H9 (cell line): ENCODE results near the gene SLIT1. TPM values are rescaled to one million over a fixed set of nuclear protein-coding genes. Genes with fewer than 3 reads are reported as not detected.

Source experiments
- DNase-seq: peaks from one replicate; pipeline ENCODE4 v3.0.0-alpha.2; 2017
- H2AFZ ChIP-seq: one replicate; pipeline ENCODE4 v1.6.1; 2013; ENCODE audit warnings: mild to moderate bottlenecking, low read length, control low read depth, moderate library complexity
- H2AK5ac ChIP-seq: 2 replicates; pipeline ENCODE4 v1.6.1; 2013; ENCODE audit warnings: low read length, control low read depth, mixed read lengths; ENCODE audit not compliant: insufficient read length
- H2BK120ac ChIP-seq: one replicate; pipeline ENCODE4 v1.6.1; 2013; ENCODE audit warnings: low read depth, mild to moderate bottlenecking, low read length, control low read depth, inconsistent platforms; ENCODE audit not compliant: poor library complexity, severe bottlenecking
- H2BK12ac ChIP-seq: 2 replicates; pipeline ENCODE4 v1.6.1; 2013; ENCODE audit warnings: low read length, control low read depth, mixed read lengths, low read depth; ENCODE audit not compliant: insufficient read length
- H2BK15ac ChIP-seq: 2 replicates; pipeline ENCODE4 v1.6.1; 2013; ENCODE audit warnings: low read depth, low read length, control low read depth
- H2BK20ac ChIP-seq: one replicate; pipeline ENCODE4 v1.6.1; 2013; ENCODE audit warnings: low read depth, mild to moderate bottlenecking, low read length, control low read depth, inconsistent platforms; ENCODE audit not compliant: poor library complexity, severe bottlenecking
- H2BK5ac ChIP-seq: 2 replicates; pipeline ENCODE4 v1.6.1; 2013; ENCODE audit warnings: low read length, control low read depth, mixed read lengths; ENCODE audit not compliant: insufficient read length
- H3K14ac ChIP-seq: 2 replicates; pipeline ENCODE4 v1.6.1; 2013; ENCODE audit warnings: low read length, control low read depth; ENCODE audit not compliant: insufficient read depth
- H3K18ac ChIP-seq: 2 replicates; pipeline ENCODE4 v1.6.1; 2013; ENCODE audit warnings: low read depth, mild to moderate bottlenecking, mixed read lengths, low read length, control low read depth; ENCODE audit not compliant: insufficient read length
- H3K23ac ChIP-seq: 2 replicates; pipeline ENCODE4 v1.6.1; 2013; ENCODE audit warnings: low read length, control low read depth, mixed read lengths, low read depth; ENCODE audit not compliant: insufficient read length
- H3K23me2 ChIP-seq: 2 replicates; pipeline ENCODE4 v1.6.1; 2013; ENCODE audit warnings: low read depth, mild to moderate bottlenecking, mixed read lengths, low read length, control low read depth; ENCODE audit not compliant: insufficient read length, poor library complexity, severe bottlenecking
- H3K27ac ChIP-seq: 2 replicates; pipeline ENCODE4 v1.5.1; 2013; ENCODE audit warnings: low read length, control low read depth, mixed read lengths, low read depth; ENCODE audit not compliant: insufficient read length
- H3K27me3 ChIP-seq: 2 replicates; pipeline ENCODE4 v1.6.1; 2013; ENCODE audit warnings: low read length, control low read depth, inconsistent platforms; ENCODE audit not compliant: insufficient read depth
- H3K4ac ChIP-seq: 2 replicates; pipeline ENCODE4 v1.6.1; 2013; ENCODE audit warnings: low read depth, mild to moderate bottlenecking, control low read depth, inconsistent platforms, low read length, moderate library complexity
- H3K4me1 ChIP-seq: 2 replicates; pipeline ENCODE4 v1.6.1; 2013; ENCODE audit warnings: low read length, control low read depth, inconsistent platforms; ENCODE audit not compliant: insufficient read depth
- H3K4me2 ChIP-seq: 2 replicates; pipeline ENCODE4 v1.6.1; 2013; ENCODE audit warnings: low read length, control low read depth, mixed read lengths; ENCODE audit not compliant: insufficient read length, insufficient read depth
- H3K56ac ChIP-seq: 2 replicates; pipeline ENCODE4 v1.6.1; 2013; ENCODE audit warnings: low read depth, mild to moderate bottlenecking, mixed read lengths, low read length, control low read depth; ENCODE audit not compliant: insufficient read length
- H3K79me1 ChIP-seq: 2 replicates; pipeline ENCODE4 v1.6.1; 2013; ENCODE audit warnings: low read depth, mild to moderate bottlenecking, moderate library complexity, low read length, control low read depth, inconsistent platforms; ENCODE audit not compliant: insufficient read depth, poor library complexity, severe bottlenecking
- H3K79me2 ChIP-seq: 2 replicates; pipeline ENCODE4 v1.6.1; 2013; ENCODE audit warnings: low read length, control low read depth, inconsistent platforms; ENCODE audit not compliant: insufficient read depth
- H3K9ac ChIP-seq: 2 replicates; pipeline ENCODE4 v1.6.1; 2013; ENCODE audit warnings: low read length, control low read depth, mixed read lengths; ENCODE audit not compliant: insufficient read length; ENCODE audit errors: extremely low read depth
- H3K9me3 ChIP-seq: one replicate; pipeline ENCODE4 v1.6.1; 2013; ENCODE audit warnings: low read depth, low read length, inconsistent platforms; ENCODE audit not compliant: control insufficient read depth
- H3T11ph ChIP-seq: one replicate; pipeline ENCODE4 v1.6.1; 2013; ENCODE audit warnings: mild to moderate bottlenecking, low read length, control low read depth, inconsistent platforms
- H4K20me1 ChIP-seq: one replicate; pipeline ENCODE4 v1.6.1; 2013; ENCODE audit not compliant: control insufficient read depth, insufficient read length, insufficient read depth
- H4K5ac ChIP-seq: 2 replicates; pipeline ENCODE4 v1.6.1; 2013; ENCODE audit warnings: low read depth, mild to moderate bottlenecking, mixed read lengths, low read length, control low read depth; ENCODE audit not compliant: insufficient read length
- H4K8ac ChIP-seq: replicated peaks from 2 replicates; pipeline ENCODE4 v1.6.1; 2013; ENCODE audit warnings: low read length, control low read depth, mixed read lengths, low read depth; ENCODE audit not compliant: insufficient read length
- H4K91ac ChIP-seq: 2 replicates; pipeline ENCODE4 v1.6.1; 2013; ENCODE audit warnings: low read depth, mild to moderate bottlenecking, moderate library complexity, mixed read lengths, low read length, control low read depth; ENCODE audit not compliant: insufficient read length
- H3K27ac Mint-ChIP-seq, 3 experiments: 2 replicates in 2 of 3; 3 replicates in 1 of 3; pipeline ENCODE4 v1.8.0; 2020 to 2021; ENCODE audit warnings: mixed read lengths in 3 of 3, mild to moderate bottlenecking in 1 of 3, moderate library complexity in 1 of 3
- H3K27me3 Mint-ChIP-seq: 2 replicates; pipeline ENCODE4 v1.8.0; 2021; ENCODE audit warnings: low read depth, mild to moderate bottlenecking, moderate library complexity, mixed read lengths
- H3K36me3 Mint-ChIP-seq, 3 experiments: 2 replicates in 2 of 3; 3 replicates in 1 of 3; pipeline ENCODE4 v1.8.0; 2020 to 2021; ENCODE audit warnings: low read depth in 3 of 3, mixed read lengths in 3 of 3; ENCODE audit not compliant: insufficient read depth in 1 of 3
- H3K4me1 Mint-ChIP-seq, 2 experiments: 2 replicates each; pipeline ENCODE4 v1.8.0; 2020; ENCODE audit warnings: mixed read lengths in 2 of 2
- H3K4me3 Mint-ChIP-seq, 2 experiments: 2 replicates in 1 of 2; 3 replicates in 1 of 2; pipeline ENCODE4 v1.8.0; 2020 to 2021; ENCODE audit warnings: mild to moderate bottlenecking in 2 of 2, mixed read lengths in 2 of 2, moderate library complexity in 1 of 2
- H3K9me3 Mint-ChIP-seq, 2 experiments: 2 replicates in 1 of 2; 3 replicates in 1 of 2; pipeline ENCODE4 v1.8.0; 2020; ENCODE audit warnings: mild to moderate bottlenecking in 2 of 2, mixed read lengths in 2 of 2, moderate library complexity in 1 of 2
- WGBS: extraction: QIAGEN DNeasy Blood & Tissue Kit; methylation state at CpG from one replicate; pipeline ENCODE4 v1.1.7; 2013; ENCODE audit warnings: missing lambda C conversion rate, low lambda C conversion rate, mixed read lengths; ENCODE audit not compliant: insufficient read length; ENCODE audit errors: extremely low coverage; 5-methylcytosine and 5-hydroxymethylcytosine counted together
- total RNA-seq: library from RNA; stranded (reverse); gene quantifications from 2 replicates; pipeline ENCODE4 v1.2.1, GENCODE V29; 2021
- TF ChIP-seq, protein P1 (sequence below): fragments of 200-600 bp; sonication (generic); conservative IDR thresholded peaks from 3 replicates; pipeline ENCODE4 v1.8.0; 2021; ENCODE audit warnings: antibody characterized with exemption, mild to moderate bottlenecking

The SLIT1 gene
- total RNA-seq, 1 experiment from 2014 or later, result 0.57 TPM

DNA sequence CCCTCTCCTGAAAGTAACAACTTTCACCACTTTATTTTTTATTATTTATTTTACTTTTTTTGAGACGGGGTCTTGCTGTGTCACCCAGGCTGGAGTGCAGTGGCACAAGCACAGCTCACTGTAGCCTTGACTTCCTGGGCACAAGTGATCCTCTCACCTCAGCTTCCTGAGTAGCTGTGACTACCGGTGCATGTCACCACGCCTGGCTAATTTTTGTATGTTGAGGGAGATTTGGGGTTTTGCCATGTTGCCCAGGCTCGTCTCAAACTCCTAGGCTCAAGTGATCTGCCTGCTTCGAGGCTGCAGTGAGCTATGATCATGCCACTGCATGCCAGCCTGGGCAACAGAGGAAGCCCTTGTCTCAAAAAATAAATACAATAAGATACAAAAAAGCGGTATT is 14.9 kb upstream of the SLIT1 start:
- no peaks in the 10 kb centered on the region for H3K79me2 ChIP-seq
- no peak overlapping the region for H3K9ac ChIP-seq
- H3K56ac ChIP-seq, result no peak overlapping the region
- H3K27ac ChIP-seq, result no peak overlapping the region
- H3K9me3 ChIP-seq, result no peaks in the 10 kb centered on the region
- no peak overlapping the region for H2BK20ac ChIP-seq
- peaks cover 10 to 16% of the 10 kb centered on the region in 2 experiments for H3K4me1 Mint-ChIP-seq
- peaks cover 6% of the 10 kb centered on the region for H3K23me2 ChIP-seq
- no peak overlapping the region for H4K91ac ChIP-seq
- H2AK5ac ChIP-seq, result no peak overlapping the region
- H4K5ac ChIP-seq, result no peak overlapping the region
- DNase-seq, result no peak
- no peak overlapping the region for H2BK15ac ChIP-seq
- no peak overlapping the region for H3K4me3 Mint-ChIP-seq
- no peak overlapping the region for H3T11ph ChIP-seq
- H3K79me1 ChIP-seq, result no peaks in the 10 kb centered on the region
- H2BK5ac ChIP-seq, result no peak overlapping the region
- no peaks in the 10 kb centered on the region for H4K20me1 ChIP-seq
- H3K4me2 ChIP-seq, result no peak overlapping the region
- H3K4me1 ChIP-seq, result no peaks in the 10 kb centered on the region; the same call in 1 of the 2 replicates
- no peaks in the 10 kb centered on the region; a peak in 1 of 7 replicates for H3K36me3 Mint-ChIP-seq
- H3K14ac ChIP-seq, result no peak overlapping the region
- peaks cover 19% of the 10 kb centered on the region for H3K27me3 Mint-ChIP-seq
- H3K9me3 Mint-ChIP-seq, result no peaks in the 10 kb centered on the region
- no peak overlapping the region for H3K27ac Mint-ChIP-seq
- H2BK12ac ChIP-seq, result no peak overlapping the region
- no peak overlapping the region for H3K4ac ChIP-seq
- H3K27me3 ChIP-seq, result peaks cover 3% of the 10 kb centered on the region; the same call in 1 of the 2 replicates
- H3K23ac ChIP-seq, result no peak overlapping the region
- no peak overlapping the region for H2BK120ac ChIP-seq
- no CpG with 5 or more reads among the region's 6 CpGs for WGBS
- H4K8ac ChIP-seq, result no peak overlapping the region
- H3K18ac ChIP-seq, result no peak overlapping the region
- TF ChIP-seq, protein P1, sequence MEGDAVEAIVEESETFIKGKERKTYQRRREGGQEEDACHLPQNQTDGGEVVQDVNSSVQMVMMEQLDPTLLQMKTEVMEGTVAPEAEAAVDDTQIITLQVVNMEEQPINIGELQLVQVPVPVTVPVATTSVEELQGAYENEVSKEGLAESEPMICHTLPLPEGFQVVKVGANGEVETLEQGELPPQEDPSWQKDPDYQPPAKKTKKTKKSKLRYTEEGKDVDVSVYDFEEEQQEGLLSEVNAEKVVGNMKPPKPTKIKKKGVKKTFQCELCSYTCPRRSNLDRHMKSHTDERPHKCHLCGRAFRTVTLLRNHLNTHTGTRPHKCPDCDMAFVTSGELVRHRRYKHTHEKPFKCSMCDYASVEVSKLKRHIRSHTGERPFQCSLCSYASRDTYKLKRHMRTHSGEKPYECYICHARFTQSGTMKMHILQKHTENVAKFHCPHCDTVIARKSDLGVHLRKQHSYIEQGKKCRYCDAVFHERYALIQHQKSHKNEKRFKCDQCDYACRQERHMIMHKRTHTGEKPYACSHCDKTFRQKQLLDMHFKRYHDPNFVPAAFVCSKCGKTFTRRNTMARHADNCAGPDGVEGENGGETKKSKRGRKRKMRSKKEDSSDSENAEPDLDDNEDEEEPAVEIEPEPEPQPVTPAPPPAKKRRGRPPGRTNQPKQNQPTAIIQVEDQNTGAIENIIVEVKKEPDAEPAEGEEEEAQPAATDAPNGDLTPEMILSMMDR, result no peak
- H2AFZ ChIP-seq, result no peak overlapping the region
